ENCODE measurements around the gene ZNF512. TPM values are rescaled to one million over a fixed set of nuclear protein-coding genes. Genes with fewer than 3 reads are reported as not detected.
"Not testable (repeated sequence)": the region's sequence is repeated elsewhere in the genome, so short reads cannot be mapped to it uniquely, and the experiment has no call there.

ZNF512 gene
- total and polyA plus RNA-seq, 2 experiments from 2014 or later = 16.1 to 16.7 TPM

DNA sequence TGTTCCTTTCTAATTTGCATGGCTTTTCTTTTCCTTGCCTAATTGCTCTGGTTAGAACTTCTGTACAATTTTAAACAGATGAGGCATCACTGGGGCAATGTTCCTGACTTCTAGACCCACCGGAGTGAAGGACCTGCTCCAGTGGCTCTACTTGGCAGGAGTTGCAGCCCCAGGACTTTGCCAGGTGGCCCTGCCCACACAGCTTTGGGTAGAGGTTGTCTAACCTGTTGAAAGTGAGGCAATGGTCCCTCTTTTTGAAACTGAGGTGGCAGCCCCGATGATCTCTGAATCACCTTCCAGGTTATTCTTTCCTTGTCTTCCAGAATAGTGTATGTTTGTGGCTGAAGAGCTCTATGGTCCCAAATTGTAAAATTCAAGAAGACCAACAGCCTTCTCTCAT lies 29.9 kb upstream of the ZNF512 start:
- Histone ChIP-seq H3K4me2 (ENCODE audit: unreplicated experiment) (no peak overlapping the region), H3K4me1 (ENCODE audit: insufficient read depth) (no peaks in the 10 kb centered on the region), H3K79me2 (ENCODE audit: insufficient read depth) (no peaks in the 10 kb centered on the region), H3K36me3 (ENCODE audit: low read depth) (no peaks in the 10 kb centered on the region), H3K4me3 (no peak overlapping the region), H3F3A (ENCODE audit: insufficient read depth) (no peaks in the 10 kb centered on the region), H3K9me3 (ENCODE audit: low read depth) (no peaks in the 10 kb centered on the region), H3K27me3 (replicated peaks; ENCODE audit: insufficient read depth) (0 out of 2 replicates have a peak, but pooled peaks cover 5% of the 10 kb centered on the region), H3K9me2 (ENCODE audit: insufficient read depth) (no peaks in the 10 kb centered on the region), H3K27ac (no peak overlapping the region), H4K20me1 (ENCODE audit: insufficient read depth) (no peaks in the 10 kb centered on the region), H3K9ac (no peak overlapping the region), H2AFZ (no peak overlapping the region)
- no peak for DNase-seq
- 88 to 100% methylated on average over 2 of the region's 2 CpGs for WGBS, 2 experiments (ENCODE audit: low coverage in 1 of 2, low lambda C conversion rate in 2 of 2, missing lambda C conversion rate in 2 of 2)
- in situ Hi-C loops (cut with MboI) = no loop called here
- TF ChIP-seq EZH2phosphoT487 (IDR thresholded peaks at IDR 0.05; ENCODE audit: insufficient read depth, low read depth) (no peak), EZH2 (IDR thresholded peaks at IDR 0.05; ENCODE audit: insufficient read depth, poor library complexity, severe bottlenecking) (no peak)

DNA sequence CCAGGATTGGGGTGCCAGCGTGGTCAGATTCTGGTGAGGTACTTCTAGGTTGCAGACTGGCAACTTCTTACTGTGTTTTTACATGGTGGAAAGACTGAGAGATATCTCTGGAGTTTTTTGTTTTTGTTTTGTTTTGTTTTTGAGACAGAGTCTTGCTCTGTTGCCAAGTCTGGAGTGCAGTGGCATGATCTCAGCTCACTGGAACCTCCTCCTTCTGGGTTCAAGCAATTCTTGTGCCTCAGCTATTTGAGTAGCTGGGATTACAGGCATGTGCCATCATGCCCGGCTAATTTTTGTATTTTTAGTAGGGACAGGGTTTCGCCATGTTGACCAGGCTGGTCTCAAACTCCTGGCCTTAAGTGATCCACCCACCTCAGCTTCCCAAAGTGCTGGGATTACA lies 28.4 kb upstream of the ZNF512 start:
- H3K27me3 ChIP-seq (replicated peaks; ENCODE audit: insufficient read depth); H2AFZ ChIP-seq; H4K20me1 ChIP-seq (ENCODE audit: insufficient read depth); H3F3A ChIP-seq (ENCODE audit: insufficient read depth); H3K27ac ChIP-seq; H3K9me2 ChIP-seq (ENCODE audit: insufficient read depth); H3K4me3 ChIP-seq; H3K4me2 ChIP-seq (ENCODE audit: unreplicated experiment); H3K79me2 ChIP-seq (ENCODE audit: insufficient read depth); H3K4me1 ChIP-seq (ENCODE audit: insufficient read depth); in situ Hi-C loops (cut with MboI); H3K36me3 ChIP-seq (ENCODE audit: low read depth); H3K9ac ChIP-seq; DNase-seq; H3K9me3 ChIP-seq (ENCODE audit: low read depth): not testable (repeated sequence)
- 52 to 57% methylated on average over 3 of the region's 3 CpGs for WGBS, 2 experiments (ENCODE audit: low coverage in 1 of 2, low lambda C conversion rate in 2 of 2, missing lambda C conversion rate in 2 of 2)

DNA sequence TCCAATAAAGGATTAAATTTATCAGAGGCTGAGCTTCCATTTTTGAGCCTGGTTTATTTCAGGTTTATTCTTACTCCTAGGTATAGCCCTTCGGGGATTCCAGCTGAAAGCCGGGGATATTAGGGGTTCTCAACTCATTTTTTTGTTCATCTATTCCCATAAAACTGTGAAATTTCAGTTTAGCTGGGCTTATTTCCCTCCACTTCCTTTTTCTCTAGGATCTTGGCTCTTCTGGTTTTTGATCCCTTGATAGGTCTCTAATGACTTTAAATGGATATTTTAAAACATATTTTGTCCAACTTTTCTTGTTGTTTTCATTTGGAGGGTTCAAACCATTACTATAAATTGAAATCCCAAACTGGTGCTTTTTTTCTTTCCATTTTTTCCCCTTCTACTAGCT lies 23.6 kb upstream of the ZNF512 start:
- H4K20me1 ChIP-seq (ENCODE audit: insufficient read depth) = no peaks in the 10 kb centered on the region
- no peak overlapping the region for H3K9ac ChIP-seq
- no peaks in the 10 kb centered on the region for H3K79me2 ChIP-seq (ENCODE audit: insufficient read depth)
- no peaks in the 10 kb centered on the region for H3K4me1 ChIP-seq (ENCODE audit: insufficient read depth)
- no peak overlapping the region for H3K27ac ChIP-seq
- H3K4me2 ChIP-seq (ENCODE audit: unreplicated experiment) = no peak overlapping the region
- no peak overlapping the region for H3K4me3 ChIP-seq
- no peaks in the 10 kb centered on the region for H3K27me3 ChIP-seq (replicated peaks; ENCODE audit: insufficient read depth)
- in situ Hi-C loops (cut with MboI) = no loop called here
- no peak for TF ChIP-seq EZH2phosphoT487 (IDR thresholded peaks at IDR 0.05; ENCODE audit: insufficient read depth, low read depth)
- no peaks in the 10 kb centered on the region for H3F3A ChIP-seq (ENCODE audit: insufficient read depth)
- H3K9me2 ChIP-seq (ENCODE audit: insufficient read depth) = no peaks in the 10 kb centered on the region
- no peaks in the 10 kb centered on the region for H3K36me3 ChIP-seq (ENCODE audit: low read depth)
- H3K9me3 ChIP-seq (ENCODE audit: low read depth) = no peaks in the 10 kb centered on the region
- no peak overlapping the region for H2AFZ ChIP-seq
- WGBS, 2 experiments (ENCODE audit: low coverage in 1 of 2, low lambda C conversion rate in 2 of 2, missing lambda C conversion rate in 2 of 2) = 56 to 74% methylated on average over 2 of the region's 2 CpGs
- no peak for DNase-seq

DNA sequence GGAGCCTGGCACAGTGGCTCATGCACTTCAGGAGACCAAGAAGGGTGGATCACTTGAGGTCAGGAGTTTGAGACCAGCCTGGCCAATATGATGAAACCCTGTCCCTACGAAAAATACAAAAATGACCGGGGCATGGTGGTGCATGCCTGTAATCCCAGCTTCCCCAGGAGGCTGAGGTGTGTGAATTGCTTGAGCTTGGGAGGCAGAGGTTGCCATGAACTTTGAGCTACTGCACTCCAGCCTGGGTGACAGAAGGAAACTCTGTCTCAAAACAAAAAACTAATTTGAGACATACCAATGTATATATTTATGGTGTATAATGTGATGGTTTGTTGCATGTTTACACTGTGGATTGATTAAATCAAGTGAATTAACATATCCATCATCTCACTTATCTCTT lies 21.8 kb upstream of the ZNF512 start:
- 19 to 27% methylated on average over 2 of the region's 2 CpGs for WGBS, 2 experiments (ENCODE audit: low coverage in 1 of 2, low lambda C conversion rate in 2 of 2, missing lambda C conversion rate in 2 of 2)
- in situ Hi-C loops (cut with MboI) = no loop called here
- Histone ChIP-seq H3K4me1 (ENCODE audit: insufficient read depth) (peaks cover 4% of the 10 kb centered on the region), H3K9ac (no peak overlapping the region), H4K20me1 (ENCODE audit: insufficient read depth) (no peaks in the 10 kb centered on the region), H3K4me3 (no peak overlapping the region), H3K9me3 (ENCODE audit: low read depth) (no peaks in the 10 kb centered on the region), H3K9me2 (ENCODE audit: insufficient read depth) (no peaks in the 10 kb centered on the region), H3K4me2 (ENCODE audit: unreplicated experiment) (no peak overlapping the region), H3K36me3 (ENCODE audit: low read depth) (no peaks in the 10 kb centered on the region), H2AFZ (no peak overlapping the region), H3K79me2 (ENCODE audit: insufficient read depth) (no peaks in the 10 kb centered on the region), H3K27me3 (replicated peaks; ENCODE audit: insufficient read depth) (no peaks in the 10 kb centered on the region), H3F3A (ENCODE audit: insufficient read depth) (peaks cover 4% of the 10 kb centered on the region), H3K27ac (no peak overlapping the region)
- TF ChIP-seq EZH2phosphoT487 (IDR thresholded peaks at IDR 0.05; ENCODE audit: insufficient read depth, low read depth) (no peak), EZH2 (IDR thresholded peaks at IDR 0.05; ENCODE audit: insufficient read depth, poor library complexity, severe bottlenecking) (no peak)
- no peak for DNase-seq

DNA sequence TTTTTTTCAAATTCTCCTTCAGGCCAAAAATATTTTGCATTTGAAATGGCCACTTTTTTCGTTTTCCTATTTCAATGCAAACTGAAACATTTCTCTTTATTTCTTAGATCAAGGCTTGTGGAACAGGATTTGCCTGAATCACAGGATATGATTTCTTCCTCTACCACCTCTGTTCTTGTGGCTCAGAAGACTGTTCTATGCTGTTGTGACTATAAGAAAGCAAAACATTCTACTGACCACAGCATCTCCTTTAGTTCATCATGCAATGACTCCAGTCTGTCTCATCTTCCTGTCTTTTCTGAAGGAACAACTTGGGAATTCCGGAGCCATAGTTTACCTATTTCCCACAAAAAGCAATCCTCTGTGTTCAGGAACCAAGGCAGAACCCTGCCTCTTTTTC lies 16.2 kb upstream of the ZNF512 start:
- H3K27me3 ChIP-seq (replicated peaks; ENCODE audit: insufficient read depth) = 0 out of 2 replicates have a peak, but pooled peaks cover 6% of the 10 kb centered on the region
- peaks cover 20% of the 10 kb centered on the region for H3F3A ChIP-seq (ENCODE audit: insufficient read depth)
- no peaks in the 10 kb centered on the region for H4K20me1 ChIP-seq (ENCODE audit: insufficient read depth)
- peak overlapping the region; percentile 36 for H3K4me2 ChIP-seq (ENCODE audit: unreplicated experiment)
- in situ Hi-C loops (cut with MboI) = no loop called here
- peak overlapping the region; percentile 57 for H3K27ac ChIP-seq
- no peaks in the 10 kb centered on the region for H3K36me3 ChIP-seq (ENCODE audit: low read depth)
- TF ChIP-seq EZH2phosphoT487 (IDR thresholded peaks at IDR 0.05; ENCODE audit: insufficient read depth, low read depth) = no peak
- TF ChIP-seq EZH2 (IDR thresholded peaks at IDR 0.05; ENCODE audit: insufficient read depth, poor library complexity, severe bottlenecking) = no peak
- H2AFZ ChIP-seq = peak overlapping the region; percentile 36; the same call in 1 of the 2 replicates
- H3K4me1 ChIP-seq (ENCODE audit: insufficient read depth) = peaks cover 16% of the 10 kb centered on the region
- H3K79me2 ChIP-seq (ENCODE audit: insufficient read depth) = no peaks in the 10 kb centered on the region
- H3K9ac ChIP-seq = peak overlapping the region; percentile 10; the same call in 1 of the 2 replicates
- DNase-seq = peak; percentile 82
- 0 out of 2 replicates have a peak overlapping the region, but pooled peaks have one; percentile 26 for H3K4me3 ChIP-seq
- WGBS, 2 experiments (ENCODE audit: low coverage in 1 of 2, low lambda C conversion rate in 2 of 2, missing lambda C conversion rate in 2 of 2) = 2 to 9% methylated on average over 2 of the region's 2 CpGs
- no peaks in the 10 kb centered on the region for H3K9me3 ChIP-seq (ENCODE audit: low read depth)
- H3K9me2 ChIP-seq (ENCODE audit: insufficient read depth) = no peaks in the 10 kb centered on the region

Measured in GM23248 (cell line).